Omental fat pad (tissue), 4 donors: ENCODE measurements around the gene ADAM8. TPM values are rescaled to one million over a fixed set of nuclear protein-coding genes. Genes with fewer than 3 reads are reported as not detected.
"Not testable (repeated sequence)": the region's sequence is repeated elsewhere in the genome, so short reads cannot be mapped to it uniquely, and the experiment has no call there.

ENCODE experiments used
- ATAC-seq: fragments of 150-250 bp; one replicate; pipeline ENCODE4 v1.9.1; 2016; ENCODE audit warnings: mild to moderate bottlenecking, moderate library complexity; ENCODE audit not compliant: low FRiP score
- DNase-seq: peaks from one replicate; pipeline ENCODE4 v3.0.0-alpha.2; 2019; ENCODE audit warnings: low spot score
- total RNA-seq, 4 donors: library from RNA; depleted of rRNA; stranded (reverse); fragments of >200 nt; gene quantifications; one replicate each; pipeline ENCODE4 v1.1.0, GENCODE V29; 2016
- TF ChIP-seq, protein P1 (sequence below), 3 donors: fragments of 450-650 bp; IDR thresholded peaks; one replicate each; pipeline ENCODE4 v1.5.1; 2016 to 2017; ENCODE audit warnings: antibody characterized with exemption in 3 of 3, mild to moderate bottlenecking in 3 of 3, moderate library complexity in 2 of 3

ADAM8 gene
- total RNA-seq, 4 donors from 2014 or later: 3.9 to 53.9 (median 8.4) TPM

DNA sequence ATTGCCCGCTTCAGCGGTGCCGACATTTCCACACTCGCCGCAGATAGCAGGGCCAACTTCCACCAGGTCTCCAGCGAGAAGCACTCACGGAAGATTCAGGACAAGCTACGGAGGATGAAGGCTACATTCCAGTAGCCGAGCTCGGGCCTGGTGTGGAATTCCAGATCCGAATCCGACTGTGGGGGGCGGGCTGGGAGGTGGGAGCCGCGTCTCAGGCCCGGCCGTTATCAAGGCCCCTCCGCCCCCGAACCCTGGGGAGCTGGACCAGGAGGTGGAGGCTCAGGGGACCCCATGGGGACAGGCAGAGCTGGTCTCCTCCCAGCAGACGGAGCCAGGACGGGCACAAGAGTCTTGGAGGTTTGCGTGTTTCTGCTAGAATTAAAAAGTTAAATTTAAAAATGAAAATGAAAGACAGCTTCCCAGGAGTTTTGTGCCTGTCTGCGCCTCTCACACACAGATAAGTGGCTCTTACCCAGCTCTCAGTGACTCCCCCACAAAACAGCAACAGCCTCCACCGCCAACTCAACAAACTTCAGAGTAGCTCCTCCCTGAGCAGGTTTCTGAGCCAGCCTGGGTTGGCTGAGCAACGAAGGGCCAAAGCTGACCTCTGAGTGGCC lies 51.8 kb downstream of the ADAM8 start:
- ATAC-seq (peak; percentile 86), DNase-seq (no peak)
- TF ChIP-seq, protein P1, sequence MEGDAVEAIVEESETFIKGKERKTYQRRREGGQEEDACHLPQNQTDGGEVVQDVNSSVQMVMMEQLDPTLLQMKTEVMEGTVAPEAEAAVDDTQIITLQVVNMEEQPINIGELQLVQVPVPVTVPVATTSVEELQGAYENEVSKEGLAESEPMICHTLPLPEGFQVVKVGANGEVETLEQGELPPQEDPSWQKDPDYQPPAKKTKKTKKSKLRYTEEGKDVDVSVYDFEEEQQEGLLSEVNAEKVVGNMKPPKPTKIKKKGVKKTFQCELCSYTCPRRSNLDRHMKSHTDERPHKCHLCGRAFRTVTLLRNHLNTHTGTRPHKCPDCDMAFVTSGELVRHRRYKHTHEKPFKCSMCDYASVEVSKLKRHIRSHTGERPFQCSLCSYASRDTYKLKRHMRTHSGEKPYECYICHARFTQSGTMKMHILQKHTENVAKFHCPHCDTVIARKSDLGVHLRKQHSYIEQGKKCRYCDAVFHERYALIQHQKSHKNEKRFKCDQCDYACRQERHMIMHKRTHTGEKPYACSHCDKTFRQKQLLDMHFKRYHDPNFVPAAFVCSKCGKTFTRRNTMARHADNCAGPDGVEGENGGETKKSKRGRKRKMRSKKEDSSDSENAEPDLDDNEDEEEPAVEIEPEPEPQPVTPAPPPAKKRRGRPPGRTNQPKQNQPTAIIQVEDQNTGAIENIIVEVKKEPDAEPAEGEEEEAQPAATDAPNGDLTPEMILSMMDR (IDR thresholded peaks at IDR 0.05): no peak

- ATAC-seq (peak; percentile 35), DNase-seq (no peak)
- TF ChIP-seq, protein P1 (IDR thresholded peaks at IDR 0.05): no peak
Observed at GRCh38 chr10:133224076-133224475, 52.6 kb downstream of the ADAM8 start.

GRCh38 chr10:133221756-133222155 lies 54.9 kb downstream of the ADAM8 start:
- ATAC-seq: not testable (repeated sequence)

GRCh38 chr10:133221331-133221730 lies 55.3 kb downstream of the ADAM8 start:
- DNase-seq (no peak), ATAC-seq (no peak)
- TF ChIP-seq, protein P1 (IDR thresholded peaks at IDR 0.05): no peak

More at GRCh38 chr10:133221756-133222155, 54.9 kb downstream of the ADAM8 start:
- not testable (repeated sequence) for DNase-seq

DNA sequence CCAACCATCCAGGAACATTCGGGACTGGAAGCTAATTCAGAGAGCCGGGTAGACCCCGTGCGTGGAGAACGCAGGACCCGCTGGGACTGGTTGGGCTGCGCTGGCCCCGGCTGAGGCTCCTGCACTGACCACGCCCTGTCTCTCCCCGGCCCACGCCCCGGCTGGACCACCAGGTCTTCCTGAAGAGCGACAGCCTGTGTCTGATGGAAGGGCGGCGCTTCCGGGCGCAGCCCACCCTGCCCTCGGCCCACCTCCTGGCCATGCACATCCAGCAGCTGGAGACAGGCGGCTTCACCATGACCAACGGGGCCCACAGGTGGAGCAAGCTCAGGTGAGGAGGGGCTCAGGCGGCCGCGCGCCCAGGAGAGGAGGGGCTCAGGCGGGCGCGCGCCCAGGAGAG lies 56.9 kb downstream of the ADAM8 start:
- TF ChIP-seq, protein P1 (IDR thresholded peaks at IDR 0.05): no peak

DNA sequence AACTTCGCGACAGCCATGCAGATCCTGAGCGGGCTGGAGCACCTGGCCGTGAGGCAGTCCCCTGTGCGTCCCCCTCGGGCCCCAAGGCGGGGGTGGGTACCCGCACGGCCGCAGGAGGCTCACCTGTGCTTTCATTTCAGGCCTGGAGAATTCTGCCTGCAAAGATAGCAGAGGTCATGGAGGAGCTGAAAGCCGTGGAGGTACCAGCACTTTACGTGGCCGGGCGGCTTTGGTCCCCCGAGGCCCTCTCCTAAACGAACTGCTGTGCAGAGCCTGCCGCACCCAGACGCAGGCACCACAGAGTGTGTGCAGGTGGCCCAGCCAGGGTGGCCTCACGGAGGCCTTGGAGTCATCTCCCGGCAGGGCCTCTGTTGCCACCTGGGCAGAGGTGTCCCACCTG lies 57.8 kb downstream of the ADAM8 start:
- no peak for DNase-seq
- ATAC-seq: no peak
- TF ChIP-seq, protein P1 (IDR thresholded peaks at IDR 0.05): no peak

More for the DNA sequence above, 56.9 kb downstream of the ADAM8 start:
- ATAC-seq (no peak), DNase-seq (no peak)

- TF ChIP-seq, protein P1 (IDR thresholded peaks at IDR 0.05): no peak
- ATAC-seq (no peak), DNase-seq (no peak)
Observed at GRCh38 chr10:133217800-133218589, 58.7 kb downstream of the ADAM8 start.
